OCI-LY1 (cell line): ENCODE data around the gene COL18A1.

ENCODE experiments used
- H2AFZ ChIP-seq: fragments of 200-600 bp; sonication (generic), shearing (Covaris generic); 2 replicates; pipeline ENCODE4 v1.6.0; 2014; ENCODE audit warnings: antibody characterized with exemption, mild to moderate bottlenecking, low read length
- H3F3A ChIP-seq: fragments of 200-600 bp; sonication (generic), shearing (Covaris generic); 2 replicates; pipeline ENCODE4 v1.6.0; 2014; ENCODE audit warnings: mild to moderate bottlenecking, antibody characterized with exemption, low read length, moderate library complexity; ENCODE audit not compliant: insufficient read depth
- H3K27ac ChIP-seq: fragments of 200-600 bp; sonication (generic); 2 replicates; pipeline ENCODE4 v1.5.1; 2014; ENCODE audit warnings: low read length, mixed run types, mild to moderate bottlenecking, low read depth; ENCODE audit not compliant: poor library complexity, severe bottlenecking
- H3K27me3 ChIP-seq: fragments of 200-600 bp; sonication (generic); 2 replicates; pipeline ENCODE4 v1.6.0; 2014; ENCODE audit warnings: antibody characterized with exemption, mild to moderate bottlenecking, low read length, moderate library complexity; ENCODE audit not compliant: insufficient read depth
- H3K36me3 ChIP-seq: fragments of 200-600 bp; sonication (generic); 2 replicates; pipeline ENCODE4 v1.6.1; 2014; ENCODE audit warnings: mild to moderate bottlenecking, antibody characterized with exemption, low read length, moderate library complexity, mixed read lengths; ENCODE audit not compliant: insufficient read depth
- H3K4me1 ChIP-seq: fragments of 200-600 bp; sonication (generic); 2 replicates; pipeline ENCODE4 v1.5.1; 2014; ENCODE audit warnings: mild to moderate bottlenecking, low read length, moderate library complexity; ENCODE audit not compliant: insufficient read depth, severe bottlenecking
- H3K4me2 ChIP-seq: fragments of 200-600 bp; sonication (generic), shearing (Covaris generic); 2 replicates; pipeline ENCODE4 v1.6.1; 2014; ENCODE audit warnings: low read length
- H3K4me3 ChIP-seq: fragments of 200-600 bp; sonication (generic); 2 replicates; pipeline ENCODE4 v1.5.1; 2014; ENCODE audit warnings: low read length, low read depth, mild to moderate bottlenecking, mixed read lengths; ENCODE audit not compliant: poor library complexity, severe bottlenecking
- H3K79me2 ChIP-seq: fragments of 200-600 bp; shearing (Covaris generic); 2 replicates; pipeline ENCODE4 v1.6.1; 2016; ENCODE audit warnings: mixed run types, low read length, mixed read lengths; ENCODE audit not compliant: insufficient read depth
- H3K9ac ChIP-seq: fragments of 200-600 bp; sonication (generic), shearing (Covaris generic); 2 replicates; pipeline ENCODE4 v1.6.1; 2014; ENCODE audit warnings: mild to moderate bottlenecking, low read length, mixed read lengths
- H3K9me2 ChIP-seq: fragments of 200-600 bp; sonication (generic), shearing (Covaris generic); 2 replicates; pipeline ENCODE4 v1.6.1; 2014; ENCODE audit warnings: low read depth, mild to moderate bottlenecking, low read length, mixed read lengths
- H3K9me3 ChIP-seq: fragments of 200-600 bp; shearing (Covaris generic); 2 replicates; pipeline ENCODE4 v1.6.1; 2014; ENCODE audit warnings: low read length, mixed read lengths
- H4K20me1 ChIP-seq: fragments of 200-600 bp; sonication (generic), shearing (Covaris generic); 2 replicates; pipeline ENCODE4 v1.6.0; 2016; ENCODE audit warnings: mild to moderate bottlenecking, low read length; ENCODE audit not compliant: insufficient read depth
- EZH2 ChIP-seq: fragments of 200-600 bp; sonication (generic), shearing (Covaris generic); IDR thresholded peaks from 2 replicates; pipeline ENCODE4 v1.8.0; 2017; ENCODE audit warnings: borderline replicate concordance, mixed run types, mild to moderate bottlenecking, antibody characterized with exemption, low read length, moderate library complexity, mixed read lengths
- TF ChIP-seq, protein P1 (sequence below): fragments of 200-600 bp; sonication (generic), shearing (Covaris generic); IDR thresholded peaks from 2 replicates; pipeline ENCODE4 v1.5.1; 2017; ENCODE audit warnings: mild to moderate bottlenecking, antibody characterized with exemption, low read length, moderate library complexity, mixed read lengths

The COL18A1 gene

DNA sequence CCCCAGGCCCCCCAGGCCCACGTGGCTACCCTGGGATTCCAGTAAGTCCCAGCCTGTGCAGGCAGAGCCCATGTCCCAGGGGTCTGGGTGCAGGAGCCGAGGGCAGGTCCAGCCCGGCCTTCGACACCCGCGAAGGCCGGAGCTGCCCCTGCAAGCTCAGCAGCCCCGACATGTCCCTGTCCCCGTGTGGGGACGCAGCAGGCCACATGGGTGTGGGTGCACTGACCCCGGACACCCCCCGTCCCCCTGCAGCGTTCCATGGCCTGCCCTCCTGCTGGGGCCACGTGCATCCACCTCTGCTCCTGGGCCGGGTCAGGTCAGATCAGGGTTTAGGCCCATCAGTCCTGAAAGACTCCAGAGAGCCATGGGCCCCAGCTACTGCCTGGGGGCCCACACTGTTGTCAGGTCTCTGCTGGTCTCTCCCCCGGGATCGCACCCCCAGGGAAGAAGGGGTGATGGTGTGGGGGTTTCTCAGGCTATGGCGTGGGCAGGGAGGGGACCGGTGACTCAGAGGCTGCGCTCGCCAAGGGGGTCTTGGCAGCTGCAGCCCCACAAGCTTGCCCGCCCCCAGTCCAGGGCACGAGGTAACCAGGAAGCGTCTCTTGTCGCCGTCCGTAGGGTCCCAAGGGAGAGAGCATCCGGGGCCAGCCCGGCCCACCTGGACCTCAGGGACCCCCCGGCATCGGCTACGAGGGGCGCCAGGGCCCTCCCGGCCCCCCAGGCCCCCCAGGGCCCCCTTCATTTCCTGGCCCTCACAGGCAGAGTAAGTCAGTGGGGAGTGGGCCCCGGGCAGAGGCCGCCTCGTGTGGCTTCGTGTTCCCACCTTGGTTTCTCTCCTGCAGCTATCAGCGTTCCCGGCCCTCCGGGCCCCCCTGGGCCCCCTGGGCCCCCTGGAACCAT lies 99.8 kb downstream of the COL18A1 start:
- TF ChIP-seq, protein P1, sequence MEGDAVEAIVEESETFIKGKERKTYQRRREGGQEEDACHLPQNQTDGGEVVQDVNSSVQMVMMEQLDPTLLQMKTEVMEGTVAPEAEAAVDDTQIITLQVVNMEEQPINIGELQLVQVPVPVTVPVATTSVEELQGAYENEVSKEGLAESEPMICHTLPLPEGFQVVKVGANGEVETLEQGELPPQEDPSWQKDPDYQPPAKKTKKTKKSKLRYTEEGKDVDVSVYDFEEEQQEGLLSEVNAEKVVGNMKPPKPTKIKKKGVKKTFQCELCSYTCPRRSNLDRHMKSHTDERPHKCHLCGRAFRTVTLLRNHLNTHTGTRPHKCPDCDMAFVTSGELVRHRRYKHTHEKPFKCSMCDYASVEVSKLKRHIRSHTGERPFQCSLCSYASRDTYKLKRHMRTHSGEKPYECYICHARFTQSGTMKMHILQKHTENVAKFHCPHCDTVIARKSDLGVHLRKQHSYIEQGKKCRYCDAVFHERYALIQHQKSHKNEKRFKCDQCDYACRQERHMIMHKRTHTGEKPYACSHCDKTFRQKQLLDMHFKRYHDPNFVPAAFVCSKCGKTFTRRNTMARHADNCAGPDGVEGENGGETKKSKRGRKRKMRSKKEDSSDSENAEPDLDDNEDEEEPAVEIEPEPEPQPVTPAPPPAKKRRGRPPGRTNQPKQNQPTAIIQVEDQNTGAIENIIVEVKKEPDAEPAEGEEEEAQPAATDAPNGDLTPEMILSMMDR: no peak
- TF ChIP-seq EZH2: no peak
- no peaks in the 10 kb centered on the region for H3K4me1 ChIP-seq
- H3K4me3 ChIP-seq: no peak overlapping the region
- H3K4me2 ChIP-seq: no peak overlapping the region
- H3F3A ChIP-seq: no peaks in the 10 kb centered on the region
- no peaks in the 10 kb centered on the region for H4K20me1 ChIP-seq
- H3K27ac ChIP-seq: no peak overlapping the region
- no peak overlapping the region for H3K9ac ChIP-seq
- no peak overlapping the region for H2AFZ ChIP-seq
- H3K27me3 ChIP-seq: peaks cover 6% of the 10 kb centered on the region; the same call in 1 of the 2 replicates
- no peaks in the 10 kb centered on the region for H3K9me3 ChIP-seq
- H3K79me2 ChIP-seq: no peaks in the 10 kb centered on the region
- H3K36me3 ChIP-seq: no peaks in the 10 kb centered on the region
- H3K9me2 ChIP-seq: no peaks in the 10 kb centered on the region

DNA sequence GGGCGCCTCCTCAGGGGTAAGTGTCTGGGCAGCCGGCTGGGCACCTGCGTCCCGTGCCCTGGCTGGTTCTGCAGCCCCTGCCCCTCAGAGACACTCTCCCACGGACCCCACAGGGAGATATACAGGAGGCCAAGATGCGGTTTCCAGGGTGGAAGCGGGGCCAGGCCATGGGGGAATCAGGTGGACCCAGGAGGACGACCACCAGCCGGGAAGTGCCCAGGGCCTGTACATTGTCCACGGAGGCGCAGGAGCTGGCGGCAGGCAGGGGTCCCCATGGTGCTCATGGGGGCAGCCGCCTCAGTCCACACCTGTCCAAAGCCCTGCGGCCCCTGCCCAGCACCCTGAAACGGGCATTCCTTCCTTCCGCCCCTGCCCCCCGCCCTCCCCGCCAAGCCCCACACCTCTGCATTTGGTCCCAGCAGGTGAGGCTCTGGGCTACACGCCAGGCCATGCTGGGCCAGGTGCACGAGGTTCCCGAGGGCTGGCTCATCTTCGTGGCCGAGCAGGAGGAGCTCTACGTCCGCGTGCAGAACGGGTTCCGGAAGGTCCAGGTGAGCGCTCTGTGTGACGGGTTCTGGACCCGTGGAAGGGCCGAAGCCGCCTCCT lies 100.6 kb downstream of the COL18A1 start:
- TF ChIP-seq, protein P1: no peak
- no peak for TF ChIP-seq EZH2
- Histone ChIP-seq H3K36me3 (no peaks in the 10 kb centered on the region), H3K79me2 (no peaks in the 10 kb centered on the region), H3K9me3 (no peaks in the 10 kb centered on the region), H3K27ac (no peak overlapping the region), H3K27me3 (peaks cover 6% of the 10 kb centered on the region; the same call in 1 of the 2 replicates), H4K20me1 (no peaks in the 10 kb centered on the region), H3K4me1 (no peaks in the 10 kb centered on the region), H3K4me2 (no peak overlapping the region), H3K4me3 (no peak overlapping the region), H3F3A (no peaks in the 10 kb centered on the region), H3K9me2 (no peaks in the 10 kb centered on the region), H3K9ac (no peak overlapping the region), H2AFZ (no peak overlapping the region)

DNA sequence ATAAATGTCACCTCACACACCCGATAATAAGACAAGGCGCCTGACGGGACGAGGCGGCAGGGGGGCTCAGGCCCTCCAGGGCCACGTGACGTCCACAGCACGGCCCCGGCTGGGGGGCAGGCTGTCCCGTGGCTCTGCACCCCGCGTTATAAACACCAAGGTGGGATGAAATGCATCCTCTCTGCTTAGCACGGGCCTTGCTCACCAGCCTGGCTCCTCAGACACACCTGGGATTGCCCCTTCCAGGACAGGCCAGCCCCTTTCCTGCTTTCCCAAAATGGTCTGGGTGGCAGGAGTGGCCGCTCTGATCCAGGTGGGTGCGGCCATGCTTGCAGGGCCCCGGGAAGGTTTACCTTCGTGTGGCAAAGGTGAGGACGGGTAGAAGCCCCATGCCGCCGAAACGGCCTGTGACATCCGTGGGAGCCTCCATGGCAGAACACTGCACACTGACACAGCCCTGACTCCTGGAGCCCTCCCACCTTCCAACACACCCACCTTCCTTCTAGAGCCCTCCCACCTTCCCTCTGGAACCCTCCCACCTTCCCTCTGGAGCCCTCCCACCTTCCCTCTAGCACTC lies 101.4 kb downstream of the COL18A1 start:
- H3K36me3 ChIP-seq: no peaks in the 10 kb centered on the region
- H3K9me2 ChIP-seq: no peaks in the 10 kb centered on the region
- H3K9ac ChIP-seq: no peak overlapping the region
- no peaks in the 10 kb centered on the region for H3F3A ChIP-seq
- no peaks in the 10 kb centered on the region for H3K79me2 ChIP-seq
- no peak overlapping the region for H3K4me2 ChIP-seq
- TF ChIP-seq EZH2: no peak
- TF ChIP-seq, protein P1: no peak
- H3K27me3 ChIP-seq: peaks cover 6% of the 10 kb centered on the region; the same call in 1 of the 2 replicates
- H3K4me1 ChIP-seq: no peaks in the 10 kb centered on the region
- no peaks in the 10 kb centered on the region for H4K20me1 ChIP-seq
- no peaks in the 10 kb centered on the region for H3K9me3 ChIP-seq
- no peak overlapping the region for H3K27ac ChIP-seq
- H3K4me3 ChIP-seq: no peak overlapping the region
- no peak overlapping the region for H2AFZ ChIP-seq
